GM12801 (cell line): Measurements from ENCODE around the gene ADCY1.

Experiments used
- CTCF ChIP-seq: IDR thresholded peaks from one replicate; pipeline ENCODE4 v1.5.1; 2011; ENCODE audit warnings: control low read depth; ENCODE audit not compliant: insufficient read length; ENCODE audit errors: extremely low read depth

ADCY1 gene

GRCh38 chr7:45701701-45702510, 127.7 kb downstream of the ADCY1 start:
- no peak for TF ChIP-seq CTCF

GRCh38 chr7:45702751-45703150, 128.6 kb downstream of the ADCY1 start:
- TF ChIP-seq CTCF = no peak

GRCh38 chr7:45703373-45703821, 129.2 kb downstream of the ADCY1 start:
- no peak for TF ChIP-seq CTCF

- no peak for TF ChIP-seq CTCF
These were observed 129.9 kb downstream of the ADCY1 start for GRCh38 chr7:45703911-45704682.

GRCh38 chr7:45704683-45705016, 130.5 kb downstream of the ADCY1 start:
- no peak for TF ChIP-seq CTCF

- no peak for TF ChIP-seq CTCF
These were observed 134.1 kb downstream of the ADCY1 start for GRCh38 chr7:45708046-45708950.
